DMS53 (cell line): ENCODE measurements around the gene CREB5.

Experiments
- DNase-seq: peaks from one replicate; lab custom pipeline; 2025; lab: John Stamatoyannopoulos, UW

CREB5 gene

DNA sequence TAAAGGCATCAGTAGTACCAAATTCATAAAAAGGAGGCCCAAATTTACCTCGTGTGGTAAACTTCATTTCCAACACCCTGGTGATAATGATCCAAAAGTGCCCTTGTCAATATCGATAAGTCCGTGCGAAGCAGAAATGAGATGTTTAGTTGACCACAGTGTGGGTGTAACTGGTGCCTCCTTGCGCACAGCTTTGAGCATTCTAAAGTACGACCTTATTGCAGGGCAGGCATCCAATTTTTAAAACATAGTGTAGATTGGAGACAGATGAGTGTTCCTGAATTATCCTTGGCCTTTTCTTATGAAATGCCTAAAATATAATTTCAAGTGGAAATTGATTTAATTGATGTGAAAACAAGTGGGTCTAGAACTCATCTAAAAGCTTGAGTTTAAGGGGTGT lies 297.4 kb downstream of the CREB5 start:
- DNase-seq = no peak

DNA sequence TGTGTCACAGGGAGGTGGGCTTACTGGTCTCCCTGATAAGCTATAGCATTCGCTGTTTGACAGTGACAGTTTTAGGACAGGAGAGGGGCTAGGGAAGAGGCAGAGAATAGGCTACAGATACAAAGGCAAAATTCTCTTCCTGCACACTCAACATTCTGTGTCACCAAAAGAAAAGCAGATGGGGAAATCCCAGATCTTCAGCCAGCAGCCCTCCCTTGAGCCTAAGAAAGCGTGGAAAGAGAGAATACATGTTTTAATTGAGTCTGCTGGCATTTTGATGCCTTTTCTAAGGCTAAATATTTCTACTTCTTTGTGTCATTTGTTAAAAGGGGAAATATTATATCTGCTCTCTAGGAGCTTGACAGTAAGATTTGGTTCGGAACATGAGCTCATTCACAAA lies 298.8 kb downstream of the CREB5 start:
- no peak for DNase-seq

DNA sequence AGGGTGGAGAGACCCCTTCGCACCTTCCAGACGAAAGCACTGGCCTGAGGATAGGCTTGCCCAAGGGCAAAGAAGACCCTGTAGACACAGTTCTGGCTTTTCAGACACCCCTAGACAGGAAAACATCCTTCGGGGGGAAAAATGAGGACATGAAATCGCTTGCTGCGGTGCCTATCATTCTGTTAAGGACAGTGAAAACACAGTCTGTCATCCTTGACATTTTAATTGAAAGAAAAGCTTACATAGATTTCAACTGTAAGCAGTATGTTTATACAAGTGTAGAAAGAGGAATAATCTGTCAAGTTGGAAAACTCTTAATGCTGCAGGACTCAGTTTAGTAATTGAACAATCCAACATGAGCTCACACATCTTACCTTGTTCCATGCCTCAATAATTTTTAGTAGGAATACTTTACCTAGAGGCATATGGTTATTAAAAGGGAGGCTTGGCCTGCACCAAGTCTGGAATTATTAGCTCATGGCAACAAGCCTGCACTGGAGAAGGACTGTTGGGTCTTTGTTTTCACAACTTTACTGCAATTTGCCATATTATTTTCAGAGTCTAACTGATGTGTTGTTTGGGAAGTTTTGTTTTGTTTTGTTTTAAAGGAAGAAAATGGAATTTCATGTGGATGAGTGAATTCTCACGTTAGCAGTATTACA lies 302.3 kb downstream of the CREB5 start:
- no peak for DNase-seq

DNA sequence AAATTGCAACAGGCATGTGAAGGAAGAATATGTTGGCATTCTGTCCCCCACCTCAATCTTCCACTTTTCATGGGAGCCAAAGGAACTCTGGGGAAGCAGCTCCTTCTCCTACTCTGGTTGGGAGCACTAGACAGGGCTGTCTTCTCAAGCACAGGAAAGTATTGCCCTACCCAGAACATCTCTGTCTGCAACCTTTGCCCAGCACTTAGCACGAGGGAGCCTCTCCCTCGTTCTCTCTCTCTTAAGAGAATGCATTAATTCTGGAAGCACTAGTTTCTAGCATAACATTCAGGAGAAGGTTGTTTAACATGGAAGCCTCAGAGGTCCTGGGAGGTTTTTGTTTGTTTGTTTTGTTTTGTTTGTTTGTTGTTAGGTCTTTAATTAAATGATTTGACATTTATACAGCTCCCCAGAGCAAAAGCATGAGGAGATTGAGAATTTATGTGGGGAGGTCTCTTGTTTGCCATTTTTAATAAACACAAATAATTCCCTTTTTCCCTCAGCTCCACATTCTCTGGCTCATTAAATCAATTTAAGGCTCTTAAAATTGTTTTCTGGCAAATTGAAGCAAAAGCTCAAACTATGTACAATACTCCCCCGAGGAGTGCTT lies 305.2 kb downstream of the CREB5 start:
- DNase-seq = no peak

GRCh38 chr7:28718055-28718481 lies 305.8 kb downstream of the CREB5 start:
- no peak for DNase-seq

DNA sequence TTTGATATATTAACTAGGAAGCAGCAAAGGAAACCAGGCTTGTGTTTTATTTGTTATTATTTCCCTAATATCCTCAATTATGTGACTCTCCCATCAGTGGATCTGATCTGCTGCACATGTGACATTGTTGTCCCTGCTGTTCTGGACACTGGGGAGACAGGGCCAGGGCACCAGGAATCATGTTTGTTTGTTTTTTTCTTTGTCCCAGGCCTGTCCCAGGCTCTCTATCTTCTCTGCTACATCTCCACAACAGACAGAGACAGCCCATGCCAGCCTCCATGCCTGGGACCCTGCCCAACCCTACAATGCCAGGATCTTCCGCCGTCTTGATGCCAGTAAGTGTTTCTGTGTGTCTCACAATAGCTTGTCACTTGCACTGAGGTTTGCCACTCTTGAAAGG lies 306.2 kb downstream of the CREB5 start:
- DNase-seq = no peak

DNA sequence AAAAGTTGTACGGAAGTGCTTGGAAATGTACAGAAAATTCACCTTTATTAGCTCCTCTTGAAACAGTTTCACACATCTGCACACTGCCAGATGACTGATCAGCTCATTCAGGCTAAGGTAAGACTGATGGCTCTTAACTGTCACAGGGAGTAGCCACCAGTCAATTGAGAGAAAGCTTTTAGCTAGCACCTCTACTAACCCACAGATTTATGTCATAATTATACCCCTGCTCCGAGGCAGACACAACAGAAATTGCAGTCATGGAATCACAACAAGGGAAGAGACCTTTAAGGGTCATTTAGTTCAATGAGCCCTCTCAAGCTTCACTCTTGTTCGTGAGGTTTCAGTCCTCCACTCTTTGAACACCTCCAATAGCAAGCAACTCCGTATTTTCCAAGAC lies 310.4 kb downstream of the CREB5 start:
- DNase-seq = no peak

DNA sequence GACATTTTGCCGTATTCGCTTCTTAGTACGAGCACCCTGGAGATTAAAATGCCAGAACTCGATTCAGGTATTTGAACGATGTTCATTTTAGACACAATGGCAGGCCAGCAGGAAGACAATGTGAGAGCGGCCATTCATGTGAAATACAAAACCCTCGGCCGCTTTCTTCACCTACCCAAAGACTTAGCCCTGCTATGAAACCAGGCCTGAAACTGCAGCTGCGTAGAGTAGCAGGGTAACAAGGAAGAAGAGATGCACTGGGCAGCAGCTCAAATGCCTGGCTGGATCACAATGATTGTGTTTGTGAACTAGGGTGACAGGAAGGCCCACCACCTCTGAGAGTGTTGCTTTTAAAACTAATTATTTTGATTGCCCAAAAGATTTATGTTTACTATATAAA lies 311.0 kb downstream of the CREB5 start:
- DNase-seq = no peak

DNA sequence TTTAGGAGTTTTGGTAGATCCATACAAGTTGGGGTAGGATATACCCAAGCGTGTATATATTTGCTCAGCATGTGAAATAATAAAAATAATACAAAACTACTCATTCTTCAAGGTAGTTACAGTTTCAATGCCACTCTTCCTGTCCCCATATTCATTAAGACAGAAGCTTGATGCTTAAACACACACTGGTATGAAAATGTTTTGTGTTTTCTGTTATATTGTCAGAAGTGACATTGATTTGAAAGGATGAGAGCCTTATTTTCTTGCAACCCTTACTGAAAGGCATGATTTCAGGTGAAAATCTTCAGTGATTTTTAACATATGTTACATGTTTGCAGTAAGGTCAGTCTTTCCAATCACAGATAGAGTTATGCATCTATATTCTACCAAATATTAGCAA lies 312.2 kb downstream of the CREB5 start:
- DNase-seq = no peak

DNA sequence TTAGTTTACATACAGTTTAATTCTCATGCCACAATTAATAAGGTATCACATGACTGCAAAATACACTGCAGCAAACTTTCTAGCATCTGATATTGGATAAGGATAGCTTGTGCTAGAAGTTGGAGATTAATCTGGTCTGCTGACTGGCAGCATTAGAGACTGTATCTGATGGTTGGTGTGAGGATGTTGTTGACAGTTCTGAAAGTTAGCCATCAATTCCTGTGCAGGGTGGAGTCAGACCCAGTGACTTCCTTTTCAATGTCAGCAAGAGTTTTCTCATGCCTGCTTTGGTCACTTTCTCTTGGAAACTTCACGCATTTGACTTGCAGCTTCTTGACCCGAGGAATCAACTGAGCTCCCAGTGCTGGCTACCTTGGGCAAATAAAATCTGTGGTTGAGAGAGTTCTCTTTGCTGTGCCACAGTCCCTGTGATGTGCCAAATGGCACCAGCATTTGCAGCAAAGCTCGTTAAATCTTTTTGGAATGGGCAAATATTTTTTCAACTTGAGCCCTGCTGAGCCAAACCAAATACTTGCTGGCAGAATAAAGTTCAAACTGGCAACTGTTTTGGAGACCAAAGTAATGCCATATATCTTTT lies 312.8 kb downstream of the CREB5 start:
- DNase-seq = no peak

DNA sequence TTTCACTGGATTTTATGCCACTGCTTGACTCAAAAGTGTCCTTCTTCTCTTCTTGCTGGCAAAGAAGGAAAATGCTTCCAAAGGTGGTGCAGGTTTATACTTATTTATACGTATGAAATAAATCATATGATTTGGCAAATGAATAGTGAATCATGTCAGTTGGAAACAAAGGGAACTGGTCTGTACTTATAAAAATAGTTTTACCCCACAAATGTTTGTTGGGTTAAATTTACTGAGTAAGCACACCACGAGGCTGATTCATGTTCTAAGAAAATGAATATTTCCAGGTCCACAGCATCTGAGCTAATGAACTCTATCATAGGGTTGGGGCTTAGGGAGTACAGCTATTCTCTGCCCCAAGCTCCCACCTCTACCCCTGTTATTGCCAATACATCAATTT lies 313.6 kb downstream of the CREB5 start:
- DNase-seq = no peak

DNA sequence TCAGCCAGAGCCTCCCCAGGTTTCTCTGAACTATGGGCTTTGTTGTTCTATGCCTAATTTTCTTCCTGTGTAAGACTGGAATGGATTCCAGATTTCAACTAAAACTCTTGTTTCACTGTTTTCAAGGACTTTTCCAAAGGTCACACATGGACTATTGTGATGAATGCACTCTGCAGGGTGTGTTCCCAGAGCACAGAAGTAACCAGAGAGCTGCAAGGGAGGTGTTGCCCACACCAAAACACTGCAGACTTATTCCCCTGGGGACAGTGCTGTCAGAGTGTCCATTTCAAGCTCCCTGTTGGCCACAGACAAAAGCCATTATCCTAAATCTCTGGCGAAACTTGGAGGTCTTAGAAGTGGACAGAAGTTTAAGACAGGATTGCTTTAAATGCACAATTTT lies 314.2 kb downstream of the CREB5 start:
- no peak for DNase-seq

DNA sequence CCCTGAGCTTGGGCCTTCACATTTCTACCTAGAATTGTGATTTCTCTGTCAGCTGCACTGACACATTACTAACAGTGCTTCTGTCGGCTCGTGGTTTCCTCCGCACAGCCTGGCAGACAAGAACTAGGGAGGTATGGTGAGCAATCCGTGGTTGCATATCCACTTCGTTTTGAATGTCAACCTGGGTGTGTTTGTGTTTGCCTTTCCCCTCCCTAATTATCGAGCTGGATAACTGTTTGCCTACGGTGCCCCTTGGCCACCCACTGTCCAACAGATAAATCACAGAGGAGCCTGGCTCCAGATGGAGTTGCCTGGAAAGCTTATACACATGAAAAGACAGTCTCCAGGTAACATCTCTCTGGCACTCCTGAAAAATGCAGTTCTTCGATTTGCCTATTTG lies 317.0 kb downstream of the CREB5 start:
- DNase-seq = no peak

DNA sequence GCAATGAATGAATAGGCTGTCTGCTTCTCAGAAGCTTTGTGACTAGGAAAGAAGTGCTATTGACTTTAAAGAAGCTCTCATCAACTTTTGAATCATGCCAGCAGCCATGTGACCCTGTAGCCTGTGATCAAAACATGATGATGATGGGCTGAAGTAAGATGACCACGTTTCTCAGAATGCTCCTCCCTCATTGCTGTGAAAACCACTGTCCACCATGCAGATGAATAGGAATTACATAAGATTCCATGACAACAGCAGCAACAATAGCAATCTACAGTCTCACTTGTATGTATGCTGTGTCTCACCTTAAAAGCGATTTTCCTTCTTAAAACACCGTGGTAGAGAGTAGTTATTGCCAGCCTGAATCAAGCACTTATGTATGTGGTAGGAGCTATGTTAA lies 317.4 kb downstream of the CREB5 start:
- DNase-seq = peak; percentile 14

GRCh38 chr7:28731092-28731658 lies 318.9 kb downstream of the CREB5 start:
- DNase-seq = no peak

DNA sequence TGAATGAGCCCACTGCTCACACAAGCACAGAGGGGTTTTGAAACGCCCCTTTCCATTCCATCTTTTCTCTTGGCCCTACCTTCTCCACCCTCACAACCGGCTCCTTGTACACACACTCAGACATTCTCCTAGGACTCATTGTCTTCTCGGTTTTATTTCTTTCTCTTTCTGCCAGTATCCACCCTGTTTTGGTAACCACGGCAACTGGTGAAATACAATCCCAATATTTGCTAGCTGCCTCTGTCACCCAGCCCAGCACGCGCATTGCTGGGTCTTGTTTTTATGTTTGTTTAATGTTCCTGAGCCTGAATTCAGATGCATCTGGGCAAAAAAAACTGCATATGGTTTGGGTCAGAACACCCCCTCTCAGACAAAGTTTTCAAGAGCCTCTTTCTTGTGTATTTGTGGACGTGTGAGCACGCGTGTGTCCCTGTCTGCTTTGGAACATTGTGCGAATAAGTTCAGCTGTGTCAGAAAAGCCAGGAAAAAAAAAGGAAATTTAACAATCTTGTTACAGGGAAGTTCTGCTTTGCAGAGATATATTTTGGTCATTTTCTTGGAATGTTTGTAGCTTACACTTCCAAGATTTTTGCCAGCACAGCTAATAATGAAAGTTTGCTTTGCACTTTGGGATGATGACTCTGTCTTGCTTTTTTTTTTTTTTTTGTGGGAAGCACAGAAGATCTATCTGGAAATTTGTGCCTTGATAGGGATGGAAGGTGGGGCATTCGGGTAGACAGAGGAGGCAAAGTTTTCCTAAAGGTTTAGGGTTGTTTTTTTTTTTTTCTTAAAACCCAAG lies 320.0 kb downstream of the CREB5 start:
- peak; percentile 94 for DNase-seq

GRCh38 chr7:28733035-28733434 lies 320.7 kb downstream of the CREB5 start:
- DNase-seq = no peak

GRCh38 chr7:28738412-28738811 lies 326.1 kb downstream of the CREB5 start:
- DNase-seq = no peak

DNA sequence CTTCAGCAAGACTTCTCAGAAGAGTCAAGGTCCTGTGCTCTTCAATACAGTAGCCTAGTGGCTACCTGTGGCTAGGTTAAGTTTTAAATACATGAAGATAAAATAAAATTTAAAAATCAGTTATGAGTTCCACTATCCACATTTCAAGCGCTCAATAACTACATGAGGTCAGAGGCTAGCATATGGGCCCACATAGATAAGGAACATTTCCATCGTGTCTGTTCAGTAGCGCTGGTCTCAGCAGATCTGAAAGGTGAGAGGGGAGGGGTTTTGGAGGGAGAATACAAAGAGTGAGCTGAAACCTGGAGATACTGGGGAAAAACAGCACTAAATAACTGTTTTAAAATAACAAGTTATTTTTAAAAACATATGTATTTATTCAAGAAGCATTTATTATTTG lies 326.8 kb downstream of the CREB5 start:
- no peak for DNase-seq

DNA sequence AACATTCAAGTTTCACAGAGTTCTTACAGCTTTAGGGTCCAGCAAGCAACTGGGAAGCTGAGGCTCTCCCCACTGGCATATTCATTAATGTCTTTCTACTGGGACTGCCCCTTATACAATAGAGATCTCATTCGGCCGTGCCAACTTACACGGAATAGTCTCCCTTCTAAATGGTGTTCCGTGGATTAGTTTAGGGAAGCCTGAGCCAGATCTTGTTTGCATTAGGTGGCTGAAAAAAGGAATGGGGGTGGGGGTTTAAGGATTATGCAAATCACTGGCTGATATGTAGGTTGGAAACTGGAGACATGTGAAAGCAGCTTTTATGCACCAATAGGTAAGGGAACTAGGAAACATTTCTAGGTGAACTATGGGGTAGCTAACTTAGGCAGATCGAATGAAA lies 327.5 kb downstream of the CREB5 start:
- DNase-seq = no peak

DNA sequence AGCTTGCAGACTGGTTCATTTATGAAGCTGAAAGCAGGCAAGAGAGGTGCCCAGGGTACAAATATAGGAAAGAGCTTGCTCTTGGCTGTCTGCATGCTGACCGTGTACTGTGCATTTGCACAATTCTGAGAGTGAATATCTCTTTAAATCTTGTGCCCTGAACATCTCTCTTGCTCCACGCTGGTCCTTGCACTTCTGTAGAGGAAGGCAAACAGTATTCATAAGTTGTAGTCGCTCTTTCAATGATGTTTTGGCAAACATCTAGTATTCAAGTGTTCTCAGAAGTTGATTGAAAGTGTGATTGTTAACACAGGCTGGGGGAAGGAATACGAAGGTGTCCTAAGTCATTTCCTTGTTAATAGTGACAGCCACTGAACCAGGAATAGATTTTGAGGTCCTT lies 332.6 kb downstream of the CREB5 start:
- DNase-seq = no peak

DNA sequence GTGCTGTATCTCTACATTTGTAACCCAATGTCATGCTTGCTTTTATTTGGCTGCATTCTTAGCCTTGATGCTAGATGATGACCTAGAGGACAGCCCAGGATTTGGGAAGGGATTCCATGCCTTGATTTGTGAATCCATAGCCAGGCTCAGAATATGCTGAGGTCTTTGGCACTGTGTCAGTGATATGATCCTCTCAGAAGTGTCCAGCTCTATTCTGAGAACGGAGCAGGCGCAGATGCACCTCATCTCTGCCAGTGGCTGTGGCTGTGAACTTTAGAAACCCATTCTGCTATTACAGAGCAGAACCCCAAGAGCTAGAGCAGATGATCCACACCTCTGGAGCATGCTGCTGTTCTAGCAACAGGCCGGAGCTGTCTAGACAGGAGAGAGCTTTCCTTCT lies 333.0 kb downstream of the CREB5 start:
- no peak for DNase-seq

DNA sequence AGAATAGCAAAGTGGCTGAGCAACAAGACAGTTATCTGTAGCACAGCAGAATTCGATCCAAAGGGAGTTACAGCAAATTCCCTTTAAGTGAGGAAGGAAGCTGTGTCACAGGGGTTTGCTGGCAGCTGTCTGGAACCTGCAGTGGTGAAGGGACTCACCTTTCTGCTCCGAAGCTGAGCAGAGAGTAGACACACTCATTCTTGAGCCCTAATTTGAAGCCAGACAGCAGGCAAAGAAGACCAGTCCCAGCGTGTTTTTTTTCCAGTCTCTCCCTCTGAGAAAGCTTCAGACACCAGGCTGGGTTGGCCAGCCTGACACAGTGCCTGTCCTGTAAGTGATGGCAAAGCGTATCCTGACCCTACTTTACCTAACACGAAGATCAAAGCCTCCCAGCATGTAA lies 335.1 kb downstream of the CREB5 start:
- DNase-seq = peak; percentile 50
